ENCODE results near the gene EIF3M.

The EIF3M gene

GRCh38 chr11:32574421-32574820 lies 9.2 kb upstream of the EIF3M start:
- no peak overlapping the region for H3K4me3 ChIP-seq (ENCODE audit: low read depth, low read length)
- TF ChIP-seq CTCF (IDR thresholded peaks at IDR 0.05; ENCODE audit: borderline replicate concordance, insufficient read depth, low read depth, low read length): no peak

- H3K4me3 ChIP-seq (ENCODE audit: low read depth, low read length): no peak overlapping the region
- TF ChIP-seq CTCF (IDR thresholded peaks at IDR 0.05; ENCODE audit: borderline replicate concordance, insufficient read depth, low read depth, low read length): no peak
These were observed 8.6 kb upstream of the EIF3M start for GRCh38 chr11:32575070-32575469.

GRCh38 chr11:32576456-32576855 lies 7.2 kb upstream of the EIF3M start:
- no peak for TF ChIP-seq CTCF (IDR thresholded peaks at IDR 0.05; ENCODE audit: borderline replicate concordance, insufficient read depth, low read depth, low read length)
- H3K4me3 ChIP-seq (ENCODE audit: low read depth, low read length): no peak overlapping the region

GRCh38 chr11:32580967-32581366 lies 2.7 kb upstream of the EIF3M start:
- TF ChIP-seq CTCF (IDR thresholded peaks at IDR 0.05; ENCODE audit: borderline replicate concordance, insufficient read depth, low read depth, low read length): no peak
- no peak overlapping the region for H3K4me3 ChIP-seq (ENCODE audit: low read depth, low read length)

- H3K4me3 ChIP-seq (ENCODE audit: low read depth, low read length): no peak overlapping the region
- TF ChIP-seq CTCF (IDR thresholded peaks at IDR 0.05; ENCODE audit: borderline replicate concordance, insufficient read depth, low read depth, low read length): no peak
These were observed 2.1 kb upstream of the EIF3M start for GRCh38 chr11:32581556-32581955.

- TF ChIP-seq CTCF (IDR thresholded peaks at IDR 0.05; ENCODE audit: borderline replicate concordance, insufficient read depth, low read depth, low read length): no peak
- H3K4me3 ChIP-seq (ENCODE audit: low read depth, low read length): peak overlapping the region; percentile 91
These were observed 1.3 kb downstream of the EIF3M start for GRCh38 chr11:32584921-32585320.

GRCh38 chr11:32586576-32587190 lies 3.1 kb downstream of the EIF3M start:
- H3K4me3 ChIP-seq (ENCODE audit: low read depth, low read length): no peak overlapping the region
- TF ChIP-seq CTCF (IDR thresholded peaks at IDR 0.05; ENCODE audit: borderline replicate concordance, insufficient read depth, low read depth, low read length): peak; percentile 28; the same call in 1 of the 2 replicates
